ENCODE data around the gene ARHGEF7. TPM values are rescaled to one million over a fixed set of nuclear protein-coding genes. Genes with fewer than 3 reads are reported as not detected.
A peak's percentile ranks its signal among the peaks of the same experiment; 100 is the strongest.

Gene ARHGEF7
- total RNA-seq, 1 donor from 2014 or later: 227 TPM

DNA sequence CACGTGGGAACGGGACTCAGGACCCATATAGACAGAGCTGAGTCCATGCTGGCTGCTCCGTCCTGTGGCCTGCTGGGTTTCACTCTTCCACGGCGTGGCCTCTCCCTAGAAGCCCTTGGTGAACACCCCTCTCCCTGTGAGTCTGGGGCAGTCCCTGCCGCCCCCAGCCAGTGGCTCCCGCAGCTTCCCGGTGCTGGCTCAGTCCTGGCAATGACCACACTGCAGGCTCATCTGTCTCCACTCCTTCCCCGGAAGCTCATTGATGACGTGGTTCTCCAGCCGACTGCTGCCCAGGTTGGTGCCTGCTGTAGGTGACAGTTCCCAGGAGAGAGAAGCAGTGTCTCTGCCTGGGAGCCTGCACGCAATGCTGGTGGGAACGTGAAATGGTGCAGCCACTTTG is 203.3 kb downstream of the ARHGEF7 start:
- Mint-ChIP-seq H3K36me3 (ENCODE audit: unreplicated experiment) (peaks cover 3% of the 10 kb centered on the region), H3K9me3 (ENCODE audit: unreplicated experiment) (peaks cover 12% of the 10 kb centered on the region), H3K27me3 (ENCODE audit: unreplicated experiment) (peaks cover 6% of the 10 kb centered on the region), H3K4me3 (ENCODE audit: unreplicated experiment) (no peak overlapping the region), H3K4me1 (ENCODE audit: low read depth, unreplicated experiment) (no peaks in the 10 kb centered on the region), H3K27ac (ENCODE audit: unreplicated experiment) (no peak overlapping the region)
- TF ChIP-seq, protein P1, sequence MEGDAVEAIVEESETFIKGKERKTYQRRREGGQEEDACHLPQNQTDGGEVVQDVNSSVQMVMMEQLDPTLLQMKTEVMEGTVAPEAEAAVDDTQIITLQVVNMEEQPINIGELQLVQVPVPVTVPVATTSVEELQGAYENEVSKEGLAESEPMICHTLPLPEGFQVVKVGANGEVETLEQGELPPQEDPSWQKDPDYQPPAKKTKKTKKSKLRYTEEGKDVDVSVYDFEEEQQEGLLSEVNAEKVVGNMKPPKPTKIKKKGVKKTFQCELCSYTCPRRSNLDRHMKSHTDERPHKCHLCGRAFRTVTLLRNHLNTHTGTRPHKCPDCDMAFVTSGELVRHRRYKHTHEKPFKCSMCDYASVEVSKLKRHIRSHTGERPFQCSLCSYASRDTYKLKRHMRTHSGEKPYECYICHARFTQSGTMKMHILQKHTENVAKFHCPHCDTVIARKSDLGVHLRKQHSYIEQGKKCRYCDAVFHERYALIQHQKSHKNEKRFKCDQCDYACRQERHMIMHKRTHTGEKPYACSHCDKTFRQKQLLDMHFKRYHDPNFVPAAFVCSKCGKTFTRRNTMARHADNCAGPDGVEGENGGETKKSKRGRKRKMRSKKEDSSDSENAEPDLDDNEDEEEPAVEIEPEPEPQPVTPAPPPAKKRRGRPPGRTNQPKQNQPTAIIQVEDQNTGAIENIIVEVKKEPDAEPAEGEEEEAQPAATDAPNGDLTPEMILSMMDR (IDR thresholded peaks at IDR 0.05; ENCODE audit: partially characterized antibody, unreplicated experiment): no peak
- DNase-seq: no peak

DNA sequence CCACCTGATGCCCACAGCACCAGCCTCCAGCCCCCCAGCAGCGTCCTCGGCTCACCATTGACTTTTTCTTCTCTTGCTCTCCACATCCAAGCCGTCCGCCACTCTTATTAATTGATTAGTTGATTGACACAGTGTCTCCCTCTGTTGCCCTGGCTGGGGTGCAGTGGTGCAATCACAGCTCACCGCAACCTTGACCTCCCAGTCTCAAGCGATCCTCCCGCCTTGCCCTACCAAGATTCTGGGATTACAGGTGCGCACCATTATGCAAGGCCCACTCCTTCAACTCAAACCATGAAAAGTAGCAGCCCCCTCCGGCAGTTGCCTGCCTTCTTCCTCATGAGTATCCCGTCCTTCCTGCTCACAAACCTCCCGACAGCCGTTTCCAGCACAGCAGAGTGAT is 204.4 kb downstream of the ARHGEF7 start:
- Mint-ChIP-seq H3K4me1 (ENCODE audit: low read depth, unreplicated experiment) (peaks cover 2% of the 10 kb centered on the region), H3K27me3 (ENCODE audit: unreplicated experiment) (peaks cover 8% of the 10 kb centered on the region), H3K27ac (ENCODE audit: unreplicated experiment) (peak overlapping the region; percentile 21), H3K9me3 (ENCODE audit: unreplicated experiment) (peaks cover 6% of the 10 kb centered on the region), H3K36me3 (ENCODE audit: unreplicated experiment) (no peaks in the 10 kb centered on the region), H3K4me3 (ENCODE audit: unreplicated experiment) (no peak overlapping the region)
- no peak for DNase-seq
- TF ChIP-seq, protein P1 (IDR thresholded peaks at IDR 0.05; ENCODE audit: partially characterized antibody, unreplicated experiment): no peak

DNA sequence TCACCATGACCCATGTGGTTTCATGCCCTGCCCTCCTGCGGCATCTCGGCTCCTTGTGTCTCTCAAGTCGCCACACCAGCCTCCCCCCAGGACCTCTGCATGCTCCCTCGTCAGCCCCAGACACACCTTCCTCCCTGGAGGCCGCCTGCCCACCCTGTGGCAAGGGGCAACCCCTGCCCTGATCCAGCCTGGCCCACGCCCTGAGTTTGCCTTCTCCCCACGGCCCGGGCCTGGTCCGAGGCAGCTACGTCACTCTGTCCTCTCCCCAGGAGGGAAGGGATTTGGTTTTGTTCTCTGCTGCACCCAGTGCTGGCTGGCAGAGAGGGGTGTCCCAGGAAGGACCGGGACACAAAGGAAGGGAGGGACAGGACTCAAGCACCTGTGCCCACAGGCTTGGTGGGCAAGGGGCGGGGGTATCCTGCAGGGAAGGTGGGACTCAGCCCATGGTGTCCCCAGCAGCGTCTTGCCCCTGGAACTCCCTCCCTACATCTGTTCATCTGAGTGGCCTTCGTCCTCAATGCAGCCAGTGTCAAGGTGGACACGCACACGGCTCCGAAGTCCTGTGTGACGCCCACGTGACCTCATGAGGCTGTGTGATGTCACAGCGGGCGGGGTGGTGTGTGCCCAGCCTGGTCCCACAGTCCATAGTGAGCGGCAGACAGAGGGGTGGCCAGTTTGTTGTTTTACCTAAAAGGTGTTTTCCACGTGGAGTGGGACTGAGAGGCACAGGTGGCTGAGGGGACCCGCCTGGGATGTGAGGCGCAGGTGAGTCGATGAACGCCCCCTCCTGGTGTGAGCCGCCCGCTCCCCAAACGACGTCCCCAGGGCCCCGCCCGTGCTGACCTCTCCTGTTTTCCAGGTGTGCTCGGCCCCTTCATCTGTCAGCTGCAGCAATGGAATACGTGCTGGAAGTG is 205.1 kb downstream of the ARHGEF7 start, which contains the start of gene TEX29:
TSS of gene TEX29 (plus strand) at position 645 of the 914 bp plus-strand sequence. CDS start at position 894, 249 bp downstream.
- Mint-ChIP-seq H3K27me3 (ENCODE audit: unreplicated experiment) (peaks cover 8% of the 10 kb centered on the region), H3K36me3 (ENCODE audit: unreplicated experiment) (no peaks in the 10 kb centered on the region), H3K4me1 (ENCODE audit: low read depth, unreplicated experiment) (peaks cover 7% of the 10 kb centered on the region), H3K9me3 (ENCODE audit: unreplicated experiment) (peaks cover 6% of the 10 kb centered on the region), H3K4me3 (ENCODE audit: unreplicated experiment) (no peak within 1 kb of the TSS), H3K27ac (ENCODE audit: unreplicated experiment) (peak within 1 kb of the TSS; percentile 21)
- TF ChIP-seq, protein P1 (IDR thresholded peaks at IDR 0.05; ENCODE audit: partially characterized antibody, unreplicated experiment): no peak
- no peak for DNase-seq

DNA sequence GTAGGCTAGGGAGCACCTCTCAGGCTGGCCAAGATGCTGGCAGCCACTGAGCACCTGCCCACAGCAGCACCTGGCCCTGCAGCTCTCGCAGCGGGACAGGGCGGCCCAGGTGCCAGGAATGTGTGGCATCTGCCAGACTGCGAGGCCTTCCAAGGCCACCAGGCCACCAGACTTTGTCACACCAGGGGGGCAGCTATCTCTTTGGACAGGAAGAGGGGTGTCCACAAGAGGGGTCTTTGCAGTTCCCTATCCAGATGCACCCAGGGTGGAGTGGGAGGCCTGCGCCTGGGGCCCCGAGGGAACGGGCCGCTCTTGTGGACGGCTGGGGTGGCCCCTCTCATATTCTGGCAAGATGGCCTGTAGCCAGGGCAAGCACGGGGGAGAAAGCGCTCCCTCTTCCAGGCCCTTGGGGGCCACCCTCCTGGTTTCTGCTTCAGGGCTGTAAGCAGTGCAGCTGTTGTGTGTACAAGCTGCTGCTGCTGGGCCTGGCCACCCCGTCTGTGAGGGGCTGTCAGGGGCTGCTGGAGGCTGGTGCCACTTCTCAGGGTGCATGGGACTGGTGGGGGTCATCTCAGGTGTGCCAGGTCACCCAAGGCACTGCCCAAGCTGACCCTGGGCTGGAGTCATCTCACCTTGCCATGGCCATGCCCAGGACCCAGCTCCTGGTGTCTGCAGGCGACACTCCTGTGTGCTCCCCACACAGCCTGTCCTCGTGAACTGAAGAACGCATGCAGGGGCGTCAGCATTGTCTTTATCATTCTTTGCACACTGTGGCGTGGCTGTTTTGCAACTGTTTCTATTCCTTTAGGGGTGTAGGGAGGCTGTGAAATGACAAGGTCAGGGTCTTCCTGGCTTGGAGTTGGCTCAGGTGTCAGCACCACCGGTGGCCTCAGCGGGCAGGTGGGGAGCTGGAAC is 207.1 kb downstream of the ARHGEF7 start:
- Mint-ChIP-seq H3K4me1 (ENCODE audit: low read depth, unreplicated experiment) (peaks cover 7% of the 10 kb centered on the region), H3K27me3 (ENCODE audit: unreplicated experiment) (peaks cover 6% of the 10 kb centered on the region), H3K36me3 (ENCODE audit: unreplicated experiment) (no peaks in the 10 kb centered on the region), H3K27ac (ENCODE audit: unreplicated experiment) (no peak overlapping the region), H3K9me3 (ENCODE audit: unreplicated experiment) (peaks cover 10% of the 10 kb centered on the region), H3K4me3 (ENCODE audit: unreplicated experiment) (no peak overlapping the region)
- TF ChIP-seq, protein P1 (IDR thresholded peaks at IDR 0.05; ENCODE audit: partially characterized antibody, unreplicated experiment): no peak
- DNase-seq: no peak
